ENCODE measurements around the gene DRD2.

DNA sequence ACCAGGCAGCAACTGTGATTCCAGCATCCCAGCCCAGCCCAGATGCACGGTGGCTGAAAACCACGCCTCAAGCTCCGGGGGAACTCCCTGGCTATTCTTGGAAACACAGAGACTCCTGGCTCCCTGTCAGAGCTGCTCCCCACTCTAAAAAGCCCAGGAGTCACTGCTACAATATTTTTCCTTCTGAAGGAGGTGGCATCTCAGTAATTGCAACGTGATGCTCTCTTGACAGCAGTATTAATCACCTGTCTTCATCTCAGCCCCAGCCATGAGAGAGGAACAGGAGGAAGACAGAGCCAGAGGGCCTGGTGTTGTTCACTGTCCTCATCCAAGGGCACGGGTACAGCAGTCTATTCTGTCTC is 26.9 kb downstream of the DRD2 start:
- TF ChIP-seq SP1 (IDR thresholded peaks at IDR 0.05) (no peak), NR2F2 (IDR thresholded peaks at IDR 0.05) (no peak), YY1 (IDR thresholded peaks at IDR 0.05) (no peak), RXRA (IDR thresholded peaks at IDR 0.05) (no peak), RAD21 (IDR thresholded peaks at IDR 0.05) (no peak), JUND (IDR thresholded peaks at IDR 0.05) (no peak)
- TF ChIP-seq, protein P1, sequence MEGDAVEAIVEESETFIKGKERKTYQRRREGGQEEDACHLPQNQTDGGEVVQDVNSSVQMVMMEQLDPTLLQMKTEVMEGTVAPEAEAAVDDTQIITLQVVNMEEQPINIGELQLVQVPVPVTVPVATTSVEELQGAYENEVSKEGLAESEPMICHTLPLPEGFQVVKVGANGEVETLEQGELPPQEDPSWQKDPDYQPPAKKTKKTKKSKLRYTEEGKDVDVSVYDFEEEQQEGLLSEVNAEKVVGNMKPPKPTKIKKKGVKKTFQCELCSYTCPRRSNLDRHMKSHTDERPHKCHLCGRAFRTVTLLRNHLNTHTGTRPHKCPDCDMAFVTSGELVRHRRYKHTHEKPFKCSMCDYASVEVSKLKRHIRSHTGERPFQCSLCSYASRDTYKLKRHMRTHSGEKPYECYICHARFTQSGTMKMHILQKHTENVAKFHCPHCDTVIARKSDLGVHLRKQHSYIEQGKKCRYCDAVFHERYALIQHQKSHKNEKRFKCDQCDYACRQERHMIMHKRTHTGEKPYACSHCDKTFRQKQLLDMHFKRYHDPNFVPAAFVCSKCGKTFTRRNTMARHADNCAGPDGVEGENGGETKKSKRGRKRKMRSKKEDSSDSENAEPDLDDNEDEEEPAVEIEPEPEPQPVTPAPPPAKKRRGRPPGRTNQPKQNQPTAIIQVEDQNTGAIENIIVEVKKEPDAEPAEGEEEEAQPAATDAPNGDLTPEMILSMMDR (IDR thresholded peaks at IDR 0.05; ENCODE audit: low read depth, low read length, missing input control), result no peak
- TF ChIP-seq, protein P2, sequence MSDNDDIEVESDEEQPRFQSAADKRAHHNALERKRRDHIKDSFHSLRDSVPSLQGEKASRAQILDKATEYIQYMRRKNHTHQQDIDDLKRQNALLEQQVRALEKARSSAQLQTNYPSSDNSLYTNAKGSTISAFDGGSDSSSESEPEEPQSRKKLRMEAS (IDR thresholded peaks at IDR 0.05), result no peak
- TF ChIP-seq, protein P3, sequence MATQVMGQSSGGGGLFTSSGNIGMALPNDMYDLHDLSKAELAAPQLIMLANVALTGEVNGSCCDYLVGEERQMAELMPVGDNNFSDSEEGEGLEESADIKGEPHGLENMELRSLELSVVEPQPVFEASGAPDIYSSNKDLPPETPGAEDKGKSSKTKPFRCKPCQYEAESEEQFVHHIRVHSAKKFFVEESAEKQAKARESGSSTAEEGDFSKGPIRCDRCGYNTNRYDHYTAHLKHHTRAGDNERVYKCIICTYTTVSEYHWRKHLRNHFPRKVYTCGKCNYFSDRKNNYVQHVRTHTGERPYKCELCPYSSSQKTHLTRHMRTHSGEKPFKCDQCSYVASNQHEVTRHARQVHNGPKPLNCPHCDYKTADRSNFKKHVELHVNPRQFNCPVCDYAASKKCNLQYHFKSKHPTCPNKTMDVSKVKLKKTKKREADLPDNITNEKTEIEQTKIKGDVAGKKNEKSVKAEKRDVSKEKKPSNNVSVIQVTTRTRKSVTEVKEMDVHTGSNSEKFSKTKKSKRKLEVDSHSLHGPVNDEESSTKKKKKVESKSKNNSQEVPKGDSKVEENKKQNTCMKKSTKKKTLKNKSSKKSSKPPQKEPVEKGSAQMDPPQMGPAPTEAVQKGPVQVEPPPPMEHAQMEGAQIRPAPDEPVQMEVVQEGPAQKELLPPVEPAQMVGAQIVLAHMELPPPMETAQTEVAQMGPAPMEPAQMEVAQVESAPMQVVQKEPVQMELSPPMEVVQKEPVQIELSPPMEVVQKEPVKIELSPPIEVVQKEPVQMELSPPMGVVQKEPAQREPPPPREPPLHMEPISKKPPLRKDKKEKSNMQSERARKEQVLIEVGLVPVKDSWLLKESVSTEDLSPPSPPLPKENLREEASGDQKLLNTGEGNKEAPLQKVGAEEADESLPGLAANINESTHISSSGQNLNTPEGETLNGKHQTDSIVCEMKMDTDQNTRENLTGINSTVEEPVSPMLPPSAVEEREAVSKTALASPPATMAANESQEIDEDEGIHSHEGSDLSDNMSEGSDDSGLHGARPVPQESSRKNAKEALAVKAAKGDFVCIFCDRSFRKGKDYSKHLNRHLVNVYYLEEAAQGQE (IDR thresholded peaks at IDR 0.05), result no peak
